Stimulated activated CD8-positive, alpha-beta memory T cell treated with anti-CD3 and anti-CD28 coated beads, Interleukin-12 subunit alpha, Interleukin-12 subunit beta, amount 100 ng/mL, for 1 hour (primary cell): ENCODE results near the gene EPHA4.

ENCODE experiments used
- DNase-seq: peaks from one replicate; pipeline ENCODE4 v3.0.0-alpha.2; 2020; ENCODE audit warnings: low read depth

The EPHA4 gene

DNA sequence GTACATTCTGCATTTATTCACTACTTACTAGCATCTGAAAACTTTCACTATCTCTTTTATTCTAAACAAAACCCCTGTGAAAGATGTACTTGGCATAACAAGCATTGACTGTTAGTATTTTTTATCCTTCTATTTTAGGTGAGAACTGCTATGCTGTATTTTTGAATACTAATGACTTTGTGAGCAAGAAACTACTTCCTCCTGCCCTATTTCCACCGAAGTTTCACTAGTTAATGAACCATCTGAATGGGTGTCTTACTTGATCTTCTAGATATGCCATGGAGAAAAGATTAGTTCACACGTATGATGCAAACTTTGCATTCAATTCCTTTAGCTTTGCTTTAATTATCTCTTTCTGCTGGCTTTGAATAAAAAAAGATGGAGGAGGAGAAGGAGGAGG lies 68.1 kb downstream of the EPHA4 start:
- DNase-seq: no peak

- DNase-seq: no peak
Measured at GRCh38 chr2:221502270-221503010, 69.7 kb downstream of the EPHA4 start.

DNA sequence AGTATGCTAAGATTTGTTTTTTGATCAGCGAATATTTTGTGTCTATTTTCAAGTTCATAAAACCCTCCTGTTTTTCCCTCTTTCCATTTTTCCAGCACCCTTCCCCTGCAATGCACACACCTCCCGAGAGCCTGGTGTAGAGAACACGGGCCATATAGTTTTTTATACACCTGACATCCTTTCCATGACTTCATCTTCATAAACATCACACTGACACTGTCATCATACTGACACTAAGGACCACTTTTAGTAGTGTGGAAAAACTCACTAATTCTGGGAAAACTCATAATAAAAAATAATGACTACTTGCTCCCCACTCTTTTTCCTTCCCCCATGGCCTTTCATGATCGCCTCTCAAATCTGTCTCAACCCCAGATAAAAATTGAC lies 70.2 kb downstream of the EPHA4 start:
- no peak for DNase-seq

DNA sequence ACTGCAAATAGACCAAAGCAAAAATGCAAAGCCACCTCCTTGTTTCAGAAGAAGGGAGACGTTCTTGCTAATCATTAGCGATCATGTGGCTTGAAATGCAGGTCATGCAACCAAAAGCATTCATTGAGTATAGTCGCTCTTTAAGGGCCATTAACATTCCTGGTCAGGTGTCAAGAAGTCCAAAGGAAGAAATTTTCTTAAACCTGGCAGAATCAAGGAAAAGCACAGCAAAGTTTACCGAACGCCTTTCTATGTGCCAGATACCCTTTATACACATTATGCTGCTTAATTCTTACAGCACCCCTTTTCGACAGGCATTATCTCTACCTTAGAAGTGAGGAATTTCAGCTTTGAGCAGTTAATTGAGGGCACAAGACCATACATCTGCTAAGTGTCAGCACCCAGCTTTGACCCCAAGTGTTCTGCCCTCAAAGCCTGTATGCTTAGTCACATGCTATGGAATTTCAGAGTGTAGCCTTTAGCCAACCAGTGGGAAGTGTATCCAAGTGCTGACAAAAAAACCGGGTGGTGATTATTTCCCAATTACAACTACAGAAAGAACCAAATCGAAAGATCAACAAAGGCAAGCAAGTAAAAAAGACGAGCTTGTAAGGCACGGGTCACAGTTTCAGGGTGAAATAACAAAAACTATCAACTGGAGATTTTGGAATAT lies 70.8 kb downstream of the EPHA4 start:
- DNase-seq: no peak

DNA sequence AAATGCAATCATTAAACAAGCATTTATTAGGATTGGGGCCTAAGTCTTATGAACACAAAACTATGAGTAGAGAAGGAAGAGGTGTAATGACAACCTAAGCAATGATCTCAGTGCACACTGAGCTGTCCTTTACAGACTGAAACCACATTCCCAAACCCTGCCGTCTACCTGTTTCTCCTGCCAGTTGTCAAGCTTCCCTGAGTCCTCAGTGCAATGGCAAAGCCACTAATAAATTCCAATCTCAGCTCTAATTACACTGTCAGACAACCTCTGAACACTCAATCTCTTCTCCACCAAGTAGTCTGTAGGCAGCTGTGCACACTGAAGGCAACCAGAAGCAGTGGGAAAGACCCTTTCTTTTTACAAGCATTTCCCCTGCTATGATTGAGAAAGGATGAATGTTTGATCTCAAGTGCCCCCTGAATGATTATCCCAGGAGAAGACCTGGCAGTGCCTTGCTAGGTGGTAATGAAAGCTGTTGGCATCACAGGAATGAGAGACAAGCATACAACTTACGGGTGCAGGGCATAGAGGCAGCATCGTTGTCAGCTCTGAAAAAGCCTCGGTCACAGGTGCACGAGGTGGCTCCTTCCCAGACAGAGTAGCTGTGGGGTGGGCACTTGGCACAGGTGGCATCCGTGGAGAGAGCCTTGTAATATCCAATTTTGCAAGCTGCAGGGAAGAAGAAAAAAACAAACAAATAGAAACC lies 71.4 kb downstream of the EPHA4 start:
- no peak for DNase-seq

DNA sequence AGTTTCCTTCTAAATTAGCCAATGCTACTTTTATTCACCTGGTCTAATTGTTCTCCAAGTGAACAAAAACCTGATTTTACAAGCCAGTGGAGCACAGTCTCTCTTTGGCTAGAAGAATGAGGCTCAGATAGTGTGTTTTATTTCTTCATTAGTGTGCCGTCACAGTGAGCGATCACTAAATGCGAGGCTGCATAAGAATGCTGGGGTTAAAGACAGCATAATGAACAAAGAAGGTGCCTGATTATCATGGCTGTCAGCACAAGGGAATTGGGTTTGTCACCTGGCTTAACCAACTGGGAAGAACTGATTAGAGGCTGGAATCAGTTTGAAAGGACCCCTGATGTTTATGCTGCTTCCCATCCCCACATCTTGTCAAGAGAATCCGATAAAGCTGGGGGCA lies 76.4 kb downstream of the EPHA4 start:
- DNase-seq: no peak

DNA sequence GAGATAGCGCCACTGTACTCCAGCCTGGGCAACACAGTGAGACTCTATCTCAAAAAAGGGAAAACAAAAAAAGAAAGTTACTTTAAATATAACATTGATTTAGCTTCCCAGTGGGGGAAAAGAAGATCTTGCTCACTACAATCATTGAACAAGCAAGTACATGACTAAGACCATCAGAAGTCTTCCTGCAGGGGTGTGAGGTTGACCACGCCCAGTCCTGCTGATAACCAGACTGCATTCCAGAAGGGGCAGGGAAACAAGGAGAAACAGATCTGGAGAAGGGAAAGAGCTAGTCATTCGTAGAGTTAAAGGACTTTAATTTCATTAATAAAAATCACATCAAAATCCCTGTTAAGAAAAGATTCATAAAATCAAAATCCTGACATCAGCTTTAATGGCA lies 77.5 kb downstream of the EPHA4 start:
- no peak for DNase-seq

DNA sequence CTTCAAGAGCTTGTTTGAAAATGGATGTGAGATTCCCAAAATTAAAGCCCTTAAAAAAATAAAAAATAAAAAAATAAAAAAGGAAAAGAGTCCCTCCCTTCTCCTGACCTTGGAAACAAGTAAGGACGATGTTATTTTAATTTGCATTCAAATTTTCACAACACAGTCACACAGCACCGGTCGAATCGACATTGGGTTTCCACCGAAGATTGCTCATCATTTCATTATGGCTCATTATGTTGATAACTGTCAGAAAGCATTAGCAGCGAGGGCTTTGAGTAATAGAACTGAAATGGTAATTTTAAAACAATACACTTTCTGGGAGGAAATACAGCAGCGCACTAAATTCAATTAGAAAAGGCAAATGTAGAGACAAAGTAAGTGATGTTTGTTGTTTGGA lies 78.7 kb downstream of the EPHA4 start:
- no peak for DNase-seq

DNA sequence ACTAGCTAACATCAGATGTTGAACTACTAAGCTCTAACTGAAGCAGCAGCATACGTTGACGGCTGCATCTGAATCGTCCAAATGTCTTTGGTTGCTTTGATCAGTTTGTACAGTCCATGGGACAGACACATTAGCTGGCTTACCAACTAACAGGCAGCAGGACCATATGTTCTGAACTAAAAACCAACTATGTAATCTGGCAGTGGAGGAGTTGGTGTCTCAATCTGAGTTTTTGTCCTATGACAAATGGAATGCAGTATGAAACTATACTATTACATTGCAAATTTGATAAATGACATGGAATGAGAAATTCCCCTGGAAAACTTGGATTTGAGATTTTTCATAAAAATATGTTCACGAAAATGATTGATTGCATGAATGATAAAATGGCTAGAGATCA lies 79.5 kb downstream of the EPHA4 start:
- DNase-seq: no peak

GRCh38 chr2:221490506-221491060 lies 81.5 kb downstream of the EPHA4 start:
- DNase-seq: no peak

GRCh38 chr2:221488136-221488807 lies 83.8 kb downstream of the EPHA4 start:
- DNase-seq: no peak

GRCh38 chr2:221486106-221486505 lies 86.0 kb downstream of the EPHA4 start:
- DNase-seq: no peak

GRCh38 chr2:221485503-221485870 lies 86.6 kb downstream of the EPHA4 start:
- DNase-seq: no peak

GRCh38 chr2:221484761-221485502 lies 87.2 kb downstream of the EPHA4 start:
- no peak for DNase-seq

GRCh38 chr2:221482666-221483455 lies 89.2 kb downstream of the EPHA4 start:
- DNase-seq: no peak

DNA sequence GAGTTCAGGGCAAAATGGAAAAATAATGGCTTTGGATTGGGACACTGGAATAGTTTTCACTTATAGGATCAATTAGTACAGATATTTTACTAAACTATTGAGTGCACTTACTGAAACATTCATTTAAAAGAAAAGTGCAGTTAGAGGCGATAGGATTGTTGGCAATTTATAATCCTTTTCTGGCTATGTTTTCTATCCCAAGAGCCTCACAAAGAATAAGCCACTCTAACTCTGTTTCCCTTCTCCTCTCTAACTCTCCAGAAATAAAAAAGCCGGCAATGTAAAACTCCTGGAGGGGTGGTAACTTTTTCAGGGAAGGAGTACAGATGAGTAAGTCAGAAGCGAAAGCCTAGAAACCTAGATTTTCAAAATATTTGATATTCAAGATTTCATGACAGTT lies 91.3 kb downstream of the EPHA4 start:
- no peak for DNase-seq

DNA sequence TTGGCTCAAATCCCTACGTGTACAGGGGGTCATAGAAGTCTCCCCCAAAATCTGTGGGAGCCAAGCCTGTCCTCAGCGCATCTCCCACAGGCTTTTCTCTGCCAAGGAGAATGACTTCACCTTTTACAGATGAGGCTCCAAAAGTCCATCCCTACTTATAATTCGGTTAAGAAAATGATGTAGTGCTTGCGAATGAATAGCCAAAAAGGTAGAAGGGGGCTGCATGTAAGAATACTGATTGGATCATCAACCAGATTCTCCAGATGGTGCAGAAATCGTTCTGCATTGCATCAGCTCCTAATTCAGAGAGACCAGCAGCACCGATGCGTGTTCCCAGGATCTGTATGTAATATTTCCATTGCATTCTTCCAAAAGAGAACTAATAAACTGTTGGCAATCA lies 91.9 kb downstream of the EPHA4 start:
- DNase-seq: no peak

DNA sequence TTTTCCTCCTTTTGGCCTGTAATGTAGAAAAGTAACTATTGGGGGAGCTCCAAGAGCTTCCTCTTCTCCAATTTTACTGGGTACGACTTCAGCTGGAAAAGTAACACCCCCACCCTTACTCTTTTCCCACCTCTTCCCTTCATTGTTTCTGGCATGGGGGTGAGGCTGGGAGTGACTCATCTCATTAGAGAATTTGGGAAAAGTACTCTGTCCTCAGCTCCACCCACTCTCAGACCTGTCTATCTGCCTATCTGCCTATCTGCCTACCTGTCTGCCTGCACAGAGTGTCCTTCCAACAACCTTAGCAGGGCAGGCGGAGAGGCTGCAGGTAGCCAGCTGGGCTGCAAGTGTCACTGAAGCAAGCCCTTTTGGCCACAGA lies 93.6 kb downstream of the EPHA4 start:
- no peak for DNase-seq

GRCh38 chr2:221477714-221478484 lies 94.2 kb downstream of the EPHA4 start:
- DNase-seq: no peak

GRCh38 chr2:221476195-221476594 lies 95.9 kb downstream of the EPHA4 start:
- DNase-seq: no peak
